GM18499 (cell line): ENCODE measurements around the gene TUBGCP4.

Experiments used
- ATAC-seq: cut with Tn5 transposase; IDR thresholded peaks from one replicate; pipeline ENCODE4 v1.9.1; 2021; ENCODE audit warnings: moderate number of reproducible peaks; ENCODE audit not compliant: insufficient read depth, unreplicated experiment

Gene TUBGCP4, protein sequence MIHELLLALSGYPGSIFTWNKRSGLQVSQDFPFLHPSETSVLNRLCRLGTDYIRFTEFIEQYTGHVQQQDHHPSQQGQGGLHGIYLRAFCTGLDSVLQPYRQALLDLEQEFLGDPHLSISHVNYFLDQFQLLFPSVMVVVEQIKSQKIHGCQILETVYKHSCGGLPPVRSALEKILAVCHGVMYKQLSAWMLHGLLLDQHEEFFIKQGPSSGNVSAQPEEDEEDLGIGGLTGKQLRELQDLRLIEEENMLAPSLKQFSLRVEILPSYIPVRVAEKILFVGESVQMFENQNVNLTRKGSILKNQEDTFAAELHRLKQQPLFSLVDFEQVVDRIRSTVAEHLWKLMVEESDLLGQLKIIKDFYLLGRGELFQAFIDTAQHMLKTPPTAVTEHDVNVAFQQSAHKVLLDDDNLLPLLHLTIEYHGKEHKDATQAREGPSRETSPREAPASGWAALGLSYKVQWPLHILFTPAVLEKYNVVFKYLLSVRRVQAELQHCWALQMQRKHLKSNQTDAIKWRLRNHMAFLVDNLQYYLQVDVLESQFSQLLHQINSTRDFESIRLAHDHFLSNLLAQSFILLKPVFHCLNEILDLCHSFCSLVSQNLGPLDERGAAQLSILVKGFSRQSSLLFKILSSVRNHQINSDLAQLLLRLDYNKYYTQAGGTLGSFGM

DNA sequence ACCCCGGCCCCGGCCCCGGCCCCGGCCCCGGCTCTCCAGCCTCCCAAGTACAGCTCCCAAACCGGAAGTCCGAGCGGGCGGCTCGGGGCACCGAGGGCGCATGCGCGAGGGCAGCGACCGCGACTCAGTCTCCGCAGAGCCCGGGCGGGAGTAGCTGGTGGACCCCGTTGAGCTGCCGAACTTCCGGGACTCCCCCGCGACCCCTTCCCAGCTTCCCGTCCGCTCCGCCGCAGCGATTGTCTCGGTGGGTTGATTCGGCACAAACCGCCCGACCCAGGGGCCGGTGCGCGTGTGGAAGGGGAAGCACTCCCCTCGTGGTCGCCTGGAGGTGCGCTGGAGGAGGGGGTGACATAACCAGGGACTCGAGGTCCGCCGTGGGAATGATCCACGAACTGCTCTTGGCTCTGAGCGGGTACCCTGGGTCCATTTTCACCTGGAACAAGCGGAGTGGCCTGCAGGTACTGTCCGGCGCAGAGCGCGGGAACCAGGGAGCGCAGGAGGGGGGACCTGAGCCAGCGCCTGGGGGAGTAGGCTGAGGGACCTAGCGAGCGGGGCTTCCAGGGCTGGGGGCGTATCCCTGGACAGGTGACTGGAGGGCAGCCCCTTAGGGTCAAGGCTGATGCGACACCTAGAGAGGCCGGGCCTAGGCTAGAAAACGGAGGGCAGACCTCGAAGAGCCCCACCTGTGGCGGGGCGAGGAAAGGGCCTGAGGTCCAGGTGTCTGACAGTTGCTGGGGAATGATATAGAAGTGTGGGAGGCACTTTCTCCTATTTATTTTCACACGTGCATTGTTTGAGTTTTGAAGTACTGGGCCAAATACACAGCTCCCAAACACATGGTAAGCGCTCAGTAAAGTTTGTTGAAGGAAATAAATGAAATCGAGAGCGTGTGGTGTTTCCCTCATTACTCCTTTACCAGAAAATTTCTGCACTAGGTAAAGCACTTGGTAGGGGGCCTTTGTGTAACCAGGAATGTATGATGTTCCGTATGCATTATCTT lies at the start of gene TUBGCP4, which contains the start of gene ZSCAN29:
Gene TUBGCP4, plus strand, starts transcription at position 127 of the 1,000 bp plus-strand sequence. Its CDS starts 254 bp downstream, at position 381.
Gene ZSCAN29, minus strand, starts transcription at position 69 of the 1,000 bp plus-strand sequence. CDS start 1,130 bp downstream, outside the sequence.
- no peak for ATAC-seq

DNA sequence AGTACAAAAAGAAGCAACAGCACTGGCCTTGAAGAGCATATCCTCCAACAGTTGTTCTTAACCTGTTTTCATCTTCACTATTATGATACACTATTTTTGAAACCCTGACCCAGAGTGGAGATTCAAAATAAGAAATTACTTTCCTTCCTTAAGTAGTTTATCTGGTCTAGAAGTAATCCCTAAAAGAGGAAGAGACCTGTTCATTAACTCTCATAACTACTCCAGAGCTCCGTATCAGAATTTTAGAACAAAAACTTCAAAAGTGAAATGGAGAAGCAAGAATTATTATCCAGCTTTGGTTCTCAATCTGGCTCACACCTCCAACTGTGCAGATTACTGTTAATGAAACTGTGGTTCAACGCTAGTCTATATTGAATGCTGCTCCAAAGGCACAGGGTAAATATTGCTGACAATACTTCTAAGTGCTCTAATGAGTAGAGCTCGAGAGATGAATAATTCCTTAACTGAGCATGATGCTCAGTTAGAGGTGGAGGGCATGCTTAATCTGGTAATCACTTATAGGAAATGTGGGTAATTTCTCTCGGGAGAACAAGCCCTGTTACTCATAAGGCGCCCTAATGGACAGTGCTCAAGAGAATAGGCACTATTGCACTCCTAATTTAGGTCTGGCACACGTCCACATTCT lies 45.7 kb upstream of the TUBGCP4 start:
- ATAC-seq = no peak

DNA sequence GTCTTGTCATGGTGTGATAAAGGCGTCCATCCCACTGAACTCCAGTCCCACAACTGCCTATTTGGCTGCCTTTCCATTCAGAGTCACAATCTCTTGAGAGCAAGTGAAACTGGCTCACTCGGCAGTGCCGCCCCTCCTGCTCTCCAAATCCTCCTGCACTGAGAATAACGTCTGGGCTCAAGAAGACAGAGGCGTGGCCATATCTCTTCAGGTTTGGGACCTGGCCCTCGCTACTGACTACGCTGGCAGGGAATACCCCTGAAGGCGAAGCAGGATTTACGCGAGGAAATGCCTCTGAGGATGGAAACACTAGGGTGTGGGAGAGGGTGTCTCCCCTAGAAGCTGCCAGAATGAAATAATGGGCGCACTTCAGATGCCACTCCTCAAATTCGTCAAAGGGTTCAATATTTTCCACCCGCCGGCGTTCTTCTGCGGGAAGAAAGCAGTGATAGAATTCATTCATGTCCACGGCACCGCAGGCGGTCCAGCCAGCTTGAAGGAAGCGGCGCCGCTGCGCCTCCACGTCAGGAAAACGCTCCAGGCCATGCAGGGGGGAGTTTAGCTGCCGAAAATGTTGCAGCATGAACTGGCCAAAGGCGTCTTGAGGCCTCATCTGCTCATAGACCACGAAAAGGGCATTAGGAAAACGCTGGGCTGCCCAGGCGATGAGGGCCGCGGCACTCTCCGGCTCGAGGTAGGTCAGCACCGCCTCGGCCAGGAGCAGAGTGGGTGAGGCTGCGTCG lies 41.5 kb upstream of the TUBGCP4 start:
- no peak for ATAC-seq

DNA sequence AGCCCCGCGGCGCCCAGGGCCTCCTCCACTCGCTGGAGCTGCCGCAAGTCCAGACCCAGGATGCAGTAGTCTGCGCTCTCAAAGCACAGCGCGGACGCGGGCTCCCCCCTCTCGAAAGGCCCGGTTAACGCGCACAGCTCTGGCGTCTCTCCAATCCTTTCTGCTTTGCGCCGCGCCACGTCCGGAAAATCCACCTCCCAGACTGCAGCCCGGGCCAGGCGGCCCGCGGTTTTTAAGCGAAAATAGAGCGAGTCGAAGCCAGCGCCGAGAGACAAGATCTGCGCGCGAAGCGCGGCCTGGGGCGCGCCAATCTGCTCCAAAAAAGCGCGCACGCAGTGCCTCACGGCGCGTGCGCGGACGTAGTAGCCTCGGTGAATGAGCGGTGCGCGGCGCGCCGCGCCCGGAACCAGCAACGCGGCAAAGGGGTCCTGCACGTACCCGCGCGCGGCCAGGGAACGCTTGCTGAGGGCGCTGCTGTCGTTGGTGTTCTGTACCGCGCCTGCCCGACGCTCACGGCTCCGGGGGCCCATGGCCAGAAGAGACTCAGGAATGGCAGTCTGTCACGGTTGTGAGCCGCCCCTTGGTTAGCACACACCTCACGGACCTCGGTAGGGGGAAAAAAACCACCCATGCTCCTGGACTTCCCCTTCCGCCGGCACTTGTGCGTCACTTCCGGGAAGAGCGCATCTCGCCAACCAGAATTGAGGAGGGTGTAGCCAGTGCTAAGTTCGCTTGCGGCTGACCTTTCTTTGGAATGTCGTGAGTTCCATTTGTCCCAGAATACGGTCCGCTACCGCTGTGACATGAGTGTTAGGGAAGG lies 40.7 kb upstream of the TUBGCP4 start, which contains the start of gene LCMT2:
Gene LCMT2, minus strand, starts transcription at position 614 of the 820 bp plus-strand sequence. Its CDS starts 84 bp downstream, at position 530.
- peak; percentile 73 for ATAC-seq

DNA sequence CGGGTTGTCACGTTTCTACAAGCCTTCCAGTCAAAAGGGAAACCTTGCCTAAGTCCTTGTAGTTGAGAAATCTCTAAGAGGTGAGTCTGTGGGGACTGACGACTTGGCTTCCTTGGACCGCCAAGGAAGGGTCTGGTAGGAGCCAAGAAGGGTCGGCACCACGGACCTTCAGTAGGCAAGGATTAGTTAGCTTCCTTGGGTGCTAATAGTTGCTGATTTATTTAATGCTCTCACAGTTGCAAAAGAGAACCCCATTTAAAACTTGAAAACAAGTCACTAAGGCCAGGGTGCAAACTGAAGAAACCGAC lies 40.2 kb upstream of the TUBGCP4 start:
- ATAC-seq = peak; percentile 18

DNA sequence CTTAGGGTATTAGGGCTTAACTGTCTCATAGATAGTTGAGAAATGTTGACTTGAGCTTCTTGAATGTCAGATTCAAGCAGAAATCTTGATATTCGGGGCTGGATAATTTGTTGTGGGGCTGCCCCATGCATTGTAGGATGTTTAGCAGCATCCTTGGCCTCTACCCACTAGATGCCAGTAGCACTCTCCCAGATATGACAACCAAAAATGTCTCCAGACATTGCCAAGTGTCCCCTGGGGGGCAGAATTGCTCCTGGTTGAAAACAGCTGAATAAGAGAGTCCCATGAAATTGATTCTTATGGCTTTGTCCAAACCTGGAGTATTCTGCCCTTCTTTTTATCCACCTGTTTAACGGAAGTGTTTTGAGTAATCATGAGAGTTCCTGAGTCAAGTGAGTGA lies 24.6 kb upstream of the TUBGCP4 start:
- ATAC-seq = no peak

DNA sequence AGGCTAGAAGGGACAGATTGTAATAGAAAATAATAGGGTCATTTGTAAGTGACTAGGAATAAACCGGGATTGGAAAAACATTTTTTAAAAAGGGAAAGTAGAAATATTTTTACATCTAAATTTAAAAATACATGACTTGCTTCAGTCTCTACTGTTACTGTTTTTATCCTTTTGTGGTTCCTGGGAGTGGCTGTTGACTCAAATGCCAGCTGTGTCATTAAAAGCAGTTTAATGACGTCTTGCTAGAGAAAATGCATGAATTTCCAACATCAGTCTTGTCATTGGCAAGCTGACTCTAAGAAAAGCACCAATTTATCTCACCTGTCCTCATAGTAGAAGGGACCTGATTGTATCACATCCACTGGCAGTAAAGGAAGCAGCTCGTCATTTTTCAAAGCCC lies 23.8 kb upstream of the TUBGCP4 start:
- no peak for ATAC-seq

DNA sequence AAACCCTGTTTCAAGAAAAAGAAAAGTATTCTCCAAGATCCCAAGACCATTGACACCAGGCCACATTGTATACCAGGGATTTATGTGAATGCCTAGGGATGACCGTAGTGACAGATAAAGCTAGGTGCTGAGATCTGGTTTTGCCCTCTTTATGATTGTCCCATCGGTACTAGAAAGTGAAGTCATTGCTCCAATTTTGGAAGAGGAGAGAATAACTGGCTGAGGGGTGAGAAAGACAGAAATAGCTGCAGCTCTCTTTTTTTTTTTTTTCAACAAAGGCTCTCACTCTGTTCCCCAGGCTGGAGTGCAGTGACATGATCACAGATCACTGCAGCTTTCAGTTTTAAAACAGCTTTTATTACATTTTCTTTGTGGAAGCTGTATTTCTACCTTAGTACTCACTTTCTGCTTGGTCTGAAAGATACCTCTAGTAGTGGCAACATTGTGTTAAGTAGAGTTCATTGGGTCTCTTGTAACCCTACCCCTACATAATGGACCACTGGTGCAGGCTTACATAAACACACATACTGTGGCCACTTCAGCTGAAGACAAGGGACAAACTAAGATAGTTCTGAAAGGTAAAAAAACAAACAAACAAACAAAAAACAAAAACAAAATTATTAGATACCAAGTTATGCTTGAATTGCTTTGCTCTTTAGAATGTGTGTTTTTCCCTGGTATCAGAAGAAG lies 18.1 kb upstream of the TUBGCP4 start:
- ATAC-seq = no peak

DNA sequence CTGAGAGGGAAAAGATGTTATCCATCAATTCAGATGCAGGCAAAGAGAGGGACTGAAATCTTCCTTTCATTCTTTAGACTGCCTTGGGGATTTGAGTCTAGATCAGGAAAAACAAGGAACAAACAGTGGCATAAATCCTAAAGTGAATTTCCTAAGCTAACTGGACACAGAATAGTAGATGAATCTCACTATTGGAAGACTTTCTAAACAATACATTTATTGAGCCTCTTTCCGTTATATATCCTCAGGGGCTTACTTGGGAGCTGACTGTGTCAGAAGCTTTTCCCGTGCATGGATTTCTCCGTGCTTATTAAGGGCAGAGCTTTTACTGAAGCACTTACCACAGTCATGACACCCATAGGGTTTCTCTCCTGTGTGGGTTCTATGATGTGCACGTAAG lies 10.1 kb upstream of the TUBGCP4 start:
- ATAC-seq = no peak

DNA sequence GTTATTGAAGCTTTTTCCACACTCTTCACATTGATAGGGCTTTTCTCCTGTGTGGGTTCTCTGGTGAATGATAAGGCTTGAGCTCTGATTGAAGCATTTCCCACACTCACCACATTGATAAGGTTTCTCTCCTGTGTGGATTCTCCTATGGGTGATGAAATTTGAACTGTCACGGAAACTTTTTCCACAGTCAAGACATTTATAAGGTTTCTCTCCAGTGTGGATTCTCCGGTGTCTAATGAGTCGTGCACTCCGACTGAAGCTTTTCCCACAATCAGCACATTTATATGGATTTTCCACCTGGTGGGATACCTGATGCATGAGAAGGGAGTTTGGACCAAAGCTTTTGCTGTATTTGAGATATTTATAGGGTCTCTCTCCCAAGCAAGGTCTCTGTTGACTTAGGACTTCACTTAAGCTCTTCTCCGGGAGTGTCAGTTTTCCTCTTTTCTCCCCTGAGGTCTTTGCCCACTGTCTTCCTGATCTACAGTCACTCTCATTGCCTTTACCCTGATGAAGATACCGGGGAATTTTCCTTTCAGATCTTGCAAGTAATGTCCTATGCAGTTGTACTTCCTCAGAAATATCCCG lies 9.5 kb upstream of the TUBGCP4 start:
- no peak for ATAC-seq

DNA sequence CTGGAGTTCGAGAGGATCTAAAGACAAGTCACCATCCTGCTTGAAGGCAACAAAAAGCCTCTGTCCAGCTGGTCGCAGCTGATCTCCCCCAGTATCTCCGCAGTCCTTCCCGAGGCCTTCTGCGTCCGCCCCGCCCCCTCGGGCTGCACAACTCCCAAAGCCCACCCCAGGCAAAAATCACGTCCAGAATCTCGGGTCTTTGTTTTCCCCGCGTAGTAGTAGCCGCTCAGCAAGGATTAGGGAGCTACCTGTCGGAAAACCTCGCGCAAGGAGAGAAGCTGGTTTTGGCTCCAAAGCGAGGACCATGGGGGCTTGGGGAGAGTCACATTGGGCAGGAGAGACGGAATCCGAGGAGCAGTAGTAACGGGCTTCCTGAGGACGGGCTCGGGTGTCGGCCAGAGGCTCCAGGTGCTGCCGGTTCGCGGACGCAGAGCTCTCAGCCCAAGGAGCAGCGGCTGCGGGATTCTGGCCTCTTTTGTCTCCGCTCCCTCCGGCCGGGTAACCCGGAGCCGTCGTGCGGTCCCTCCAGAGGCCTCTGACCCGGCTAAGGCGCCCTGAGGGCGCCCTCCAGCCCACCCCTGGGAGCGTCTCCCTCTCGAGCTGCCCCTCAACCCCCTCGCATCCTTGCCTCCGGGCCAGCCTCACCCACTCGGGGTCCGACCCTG lies 459 bp upstream of the TUBGCP4 start:
- no peak for ATAC-seq

DNA sequence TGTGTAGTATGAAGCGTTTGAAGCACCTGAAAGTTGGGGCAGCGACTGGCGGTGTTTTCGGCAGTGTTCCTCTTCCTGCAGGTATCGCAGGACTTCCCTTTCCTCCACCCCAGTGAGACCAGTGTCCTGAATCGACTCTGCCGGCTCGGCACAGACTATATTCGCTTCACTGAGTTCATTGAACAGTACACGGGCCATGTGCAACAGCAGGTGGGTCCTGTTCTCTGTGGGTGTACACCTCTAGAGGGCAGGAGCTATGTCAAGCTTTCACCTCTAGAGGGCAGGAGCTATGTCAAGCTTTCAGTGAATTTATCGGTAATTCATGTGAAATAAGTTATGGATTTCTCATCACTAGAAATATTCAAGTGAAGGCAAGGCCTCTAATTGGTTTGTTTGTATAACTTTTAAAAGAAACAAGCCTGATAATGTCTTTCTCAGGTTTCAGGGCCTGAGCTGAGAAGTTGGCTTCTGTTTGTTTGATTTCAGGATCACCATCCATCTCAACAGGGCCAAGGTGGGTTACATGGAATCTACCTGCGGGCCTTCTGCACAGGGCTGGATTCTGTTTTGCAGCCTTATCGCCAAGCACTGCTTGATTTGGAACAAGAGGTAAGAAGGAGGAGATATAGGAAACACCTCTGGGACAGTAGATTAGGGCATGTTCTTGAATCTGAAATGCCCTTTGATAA lies 5.3 kb downstream of the TUBGCP4 start:
- no peak for ATAC-seq

DNA sequence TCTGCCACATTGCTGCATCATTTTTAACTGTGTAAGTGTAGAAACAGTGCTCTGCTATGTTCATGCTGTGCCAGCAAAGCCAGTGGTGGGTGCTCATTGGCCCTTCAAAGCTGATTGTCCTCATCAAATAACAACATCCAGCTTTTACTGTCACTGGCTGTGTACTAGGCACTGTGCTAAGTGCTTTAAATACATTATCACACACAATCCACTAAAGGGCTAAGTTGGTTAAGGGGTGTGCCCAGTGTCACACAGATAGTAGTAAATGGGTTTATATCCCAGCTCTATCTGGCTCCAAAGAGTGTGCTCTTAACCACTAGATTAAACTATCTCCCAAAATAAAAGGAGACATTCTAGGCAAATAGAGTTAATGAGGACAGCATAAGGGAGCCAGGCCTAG lies 7.7 kb downstream of the TUBGCP4 start:
- ATAC-seq = no peak

DNA sequence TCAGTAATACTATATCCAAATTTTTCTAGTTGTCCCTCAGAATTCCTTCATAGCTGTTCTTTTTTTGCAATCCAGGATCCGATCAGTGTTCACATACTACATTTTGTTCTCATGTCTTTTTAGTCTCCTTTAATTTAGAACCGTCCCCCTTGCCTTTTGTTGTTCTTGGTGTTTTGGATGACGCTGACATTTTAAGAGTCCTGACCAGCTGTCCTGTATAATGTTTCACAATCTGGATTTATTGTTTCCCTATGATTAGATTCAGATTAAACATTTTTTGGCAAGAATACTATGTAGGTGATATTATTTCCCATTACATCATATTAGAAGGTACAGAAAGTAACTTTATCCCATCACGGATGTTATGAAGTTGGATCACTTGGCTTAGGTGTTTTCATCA lies 11.4 kb downstream of the TUBGCP4 start:
- no peak for ATAC-seq

DNA sequence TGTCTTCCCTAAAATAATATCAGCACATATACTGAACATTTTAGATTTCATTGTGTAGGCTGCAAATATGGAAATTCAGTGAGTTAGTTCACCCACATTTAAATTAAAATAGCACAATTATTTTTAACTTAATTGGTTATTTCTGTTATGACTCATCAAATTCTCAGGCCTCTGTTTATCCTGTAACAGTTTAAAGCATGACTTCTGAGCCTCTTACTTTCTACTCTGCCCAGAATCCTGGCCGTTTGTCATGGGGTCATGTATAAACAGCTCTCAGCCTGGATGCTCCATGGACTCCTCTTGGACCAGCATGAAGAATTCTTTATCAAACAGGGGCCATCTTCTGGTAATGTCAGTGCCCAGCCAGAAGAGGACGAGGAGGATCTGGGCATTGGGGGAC lies 12.2 kb downstream of the TUBGCP4 start:
- no peak for ATAC-seq

DNA sequence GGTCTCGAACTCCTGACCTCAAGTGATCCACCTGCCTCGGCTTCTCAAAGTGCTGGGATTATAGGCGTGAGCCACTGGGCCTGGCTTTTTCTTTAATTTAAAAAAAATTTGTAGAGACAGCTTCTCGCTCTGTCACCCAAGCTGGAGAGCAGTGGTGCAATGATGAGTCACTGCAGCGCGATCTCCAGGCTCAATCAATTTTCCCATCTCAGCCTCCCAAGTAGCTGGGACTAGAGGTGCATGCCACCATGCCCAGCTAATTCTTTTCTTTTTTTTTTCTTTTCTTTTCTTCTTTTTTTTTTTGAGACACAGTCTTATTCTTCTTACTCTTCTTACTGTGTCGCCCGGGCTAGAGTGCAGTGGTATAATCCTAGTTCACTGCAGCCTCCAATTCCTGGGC lies 19.8 kb downstream of the TUBGCP4 start:
- ATAC-seq = no peak
